Peyer's patch (tissue), 4 donors: ENCODE results near the gene OLA1.

ENCODE experiments used
- POLR2A ChIP-seq, 2 donors: fragments of 450-650 bp; IDR thresholded peaks; one replicate each; pipeline ENCODE4 v1.5.1; 2017; ENCODE audit warnings: antibody characterized with exemption in 2 of 2, mild to moderate bottlenecking in 2 of 2, moderate library complexity in 2 of 2
- TF ChIP-seq, protein P1 (sequence below), 6 experiments: fragments of 450-650 bp in 4 of 6; fragments of 200-600 bp in 2 of 6; sonication (generic) in 1 of 6; IDR thresholded peaks; one replicate each; pipeline ENCODE4 v1.5.1; 2017 to 2019; ENCODE audit warnings: antibody characterized with exemption in 6 of 6, mild to moderate bottlenecking in 3 of 6, moderate library complexity in 1 of 6

DNA sequence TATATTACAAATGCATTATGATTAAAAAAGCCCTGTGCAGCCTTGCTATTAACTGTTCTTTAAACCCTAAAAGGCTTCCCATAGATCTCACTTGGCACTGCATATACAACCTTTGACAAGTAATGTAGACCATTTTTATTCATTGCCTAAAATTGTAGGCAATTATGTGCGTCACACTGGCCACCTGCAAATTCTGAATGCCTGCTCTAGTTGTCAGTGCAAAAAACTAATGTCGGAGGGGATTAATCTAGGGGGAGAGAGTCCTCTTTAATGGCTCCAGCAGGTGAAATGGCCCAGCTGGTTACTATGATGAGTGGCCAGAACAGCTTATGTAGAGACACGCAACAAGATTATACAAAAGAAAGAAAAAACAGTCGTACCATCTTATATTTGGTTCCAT lies 123.2 kb downstream of the OLA1 start:
- TF ChIP-seq, protein P1, sequence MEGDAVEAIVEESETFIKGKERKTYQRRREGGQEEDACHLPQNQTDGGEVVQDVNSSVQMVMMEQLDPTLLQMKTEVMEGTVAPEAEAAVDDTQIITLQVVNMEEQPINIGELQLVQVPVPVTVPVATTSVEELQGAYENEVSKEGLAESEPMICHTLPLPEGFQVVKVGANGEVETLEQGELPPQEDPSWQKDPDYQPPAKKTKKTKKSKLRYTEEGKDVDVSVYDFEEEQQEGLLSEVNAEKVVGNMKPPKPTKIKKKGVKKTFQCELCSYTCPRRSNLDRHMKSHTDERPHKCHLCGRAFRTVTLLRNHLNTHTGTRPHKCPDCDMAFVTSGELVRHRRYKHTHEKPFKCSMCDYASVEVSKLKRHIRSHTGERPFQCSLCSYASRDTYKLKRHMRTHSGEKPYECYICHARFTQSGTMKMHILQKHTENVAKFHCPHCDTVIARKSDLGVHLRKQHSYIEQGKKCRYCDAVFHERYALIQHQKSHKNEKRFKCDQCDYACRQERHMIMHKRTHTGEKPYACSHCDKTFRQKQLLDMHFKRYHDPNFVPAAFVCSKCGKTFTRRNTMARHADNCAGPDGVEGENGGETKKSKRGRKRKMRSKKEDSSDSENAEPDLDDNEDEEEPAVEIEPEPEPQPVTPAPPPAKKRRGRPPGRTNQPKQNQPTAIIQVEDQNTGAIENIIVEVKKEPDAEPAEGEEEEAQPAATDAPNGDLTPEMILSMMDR (IDR thresholded peaks at IDR 0.05), result no peak
- TF ChIP-seq POLR2A (IDR thresholded peaks at IDR 0.05), result no peak
